Osteoblast (primary cell): ENCODE measurements around the gene CNTNAP5. TPM values are rescaled to one million over a fixed set of nuclear protein-coding genes. Genes with fewer than 3 reads are reported as not detected.

Experiments
- DNase-seq: peaks from one replicate; pipeline ENCODE4 v3.0.0; 2011; ENCODE audit warnings: low spot score, mixed read lengths; ENCODE audit not compliant: insufficient read length; ENCODE audit errors: missing footprints
- H2AFZ ChIP-seq: 2 replicates; pipeline ENCODE4 v1.6.0; 2011; ENCODE audit warnings: mild to moderate bottlenecking, low read length
- H3K27ac ChIP-seq: 2 replicates; pipeline ENCODE4 v1.5.1; 2011; ENCODE audit warnings: mild to moderate bottlenecking, low read depth, low read length, moderate library complexity
- H3K27me3 ChIP-seq: 2 replicates; pipeline ENCODE4 v1.6.0; 2012; ENCODE audit warnings: mild to moderate bottlenecking, control low read depth, inconsistent platforms, low read length, moderate library complexity; ENCODE audit not compliant: insufficient read depth
- H3K36me3 ChIP-seq: 2 replicates; pipeline ENCODE4 v1.5.1; 2011; ENCODE audit warnings: mild to moderate bottlenecking, low read length, control low read depth, moderate library complexity; ENCODE audit not compliant: insufficient read depth
- H3K4me1 ChIP-seq: 2 replicates; pipeline ENCODE4 v1.5.1; 2011; ENCODE audit warnings: mild to moderate bottlenecking, low read length, control low read depth, moderate library complexity; ENCODE audit not compliant: insufficient read depth
- H3K4me2 ChIP-seq: 2 replicates; pipeline ENCODE4 v1.6.0; 2011; ENCODE audit warnings: mild to moderate bottlenecking, low read length; ENCODE audit not compliant: insufficient read depth
- H3K4me3 ChIP-seq: fragments of 200-600 bp; sonication (generic); 3 replicates; pipeline ENCODE4 v1.5.1; 2012; ENCODE audit warnings: mild to moderate bottlenecking, low read length, inconsistent platforms; ENCODE audit not compliant: insufficient read depth
- H3K79me2 ChIP-seq: 2 replicates; pipeline ENCODE4 v1.6.0; 2012; ENCODE audit warnings: mild to moderate bottlenecking, low read length, control low read depth, inconsistent platforms; ENCODE audit not compliant: insufficient read depth
- H3K9me3 ChIP-seq: 2 replicates; pipeline ENCODE4 v1.5.1; 2011; ENCODE audit warnings: low read depth, low read length, control low read depth
- H4K20me1 ChIP-seq: 2 replicates; pipeline ENCODE4 v1.6.0; 2012; ENCODE audit warnings: mild to moderate bottlenecking, low read length, control low read depth; ENCODE audit not compliant: insufficient read depth
- CTCF ChIP-seq: IDR thresholded peaks from 2 replicates; pipeline ENCODE4 v1.5.1; 2011; ENCODE audit warnings: mild to moderate bottlenecking, low read depth, low read length, moderate library complexity; ENCODE audit errors: extremely low read depth
- total RNA-seq: library from RNA; depleted of rRNA; stranded (reverse); fragments of >200 nt; gene quantifications from 2 replicates; pipeline ENCODE4 v1.2.3, GENCODE V29; 2012

CNTNAP5 gene
- total RNA-seq, 1 donor = not detected

GRCh38 chr2:124824441-124824840 lies 799.4 kb downstream of the CNTNAP5 start:
- H2AFZ ChIP-seq = no peak overlapping the region
- DNase-seq = no peak
- H3K4me3 ChIP-seq = no peak overlapping the region
- no peak overlapping the region for H3K4me2 ChIP-seq
- H3K27me3 ChIP-seq = no peaks in the 10 kb centered on the region
- no peak for TF ChIP-seq CTCF
- no peak overlapping the region for H3K27ac ChIP-seq
- peaks cover 4% of the 10 kb centered on the region for H3K9me3 ChIP-seq
- H3K36me3 ChIP-seq = no peaks in the 10 kb centered on the region
- H4K20me1 ChIP-seq = no peaks in the 10 kb centered on the region
- no peaks in the 10 kb centered on the region for H3K4me1 ChIP-seq
- H3K79me2 ChIP-seq = no peaks in the 10 kb centered on the region

GRCh38 chr2:124832521-124832920 lies 807.4 kb downstream of the CNTNAP5 start:
- Histone ChIP-seq H3K27me3 (no peaks in the 10 kb centered on the region), H3K36me3 (no peaks in the 10 kb centered on the region), H4K20me1 (no peaks in the 10 kb centered on the region), H3K4me3 (no peak overlapping the region), H3K27ac (no peak overlapping the region), H3K9me3 (no peaks in the 10 kb centered on the region), H3K4me1 (no peaks in the 10 kb centered on the region), H3K4me2 (no peak overlapping the region), H2AFZ (no peak overlapping the region), H3K79me2 (no peaks in the 10 kb centered on the region)
- DNase-seq = no peak
- TF ChIP-seq CTCF = no peak

GRCh38 chr2:124834331-124834730 lies 809.2 kb downstream of the CNTNAP5 start:
- Histone ChIP-seq H3K79me2 (no peaks in the 10 kb centered on the region), H3K27ac (no peak overlapping the region), H3K9me3 (no peaks in the 10 kb centered on the region), H3K4me3 (no peak overlapping the region), H3K4me2 (no peak overlapping the region), H2AFZ (no peak overlapping the region), H3K36me3 (no peaks in the 10 kb centered on the region), H3K4me1 (no peaks in the 10 kb centered on the region), H4K20me1 (no peaks in the 10 kb centered on the region), H3K27me3 (no peaks in the 10 kb centered on the region)
- no peak for TF ChIP-seq CTCF
- DNase-seq = no peak

- no peak overlapping the region for H3K27ac ChIP-seq
- no peak for TF ChIP-seq CTCF
- H2AFZ ChIP-seq = no peak overlapping the region
- H3K4me3 ChIP-seq = no peak overlapping the region
- H3K79me2 ChIP-seq = no peaks in the 10 kb centered on the region
- no peaks in the 10 kb centered on the region for H3K4me1 ChIP-seq
- no peaks in the 10 kb centered on the region for H3K27me3 ChIP-seq
- H3K9me3 ChIP-seq = no peaks in the 10 kb centered on the region
- no peak for DNase-seq
- H4K20me1 ChIP-seq = no peaks in the 10 kb centered on the region
- H3K4me2 ChIP-seq = no peak overlapping the region
- no peaks in the 10 kb centered on the region for H3K36me3 ChIP-seq
These were observed 810.2 kb downstream of the CNTNAP5 start for GRCh38 chr2:124835331-124835730.
